ENCODE results near the gene NPAS3. TPM values are rescaled to one million over a fixed set of nuclear protein-coding genes. Genes with fewer than 3 reads are reported as not detected.

Gene NPAS3
- total RNA-seq, 2 experiments from 2014 or later: not detected

GRCh38 chr14:33675415-33676130 is 736.9 kb downstream of the NPAS3 start:
- H3K4me3 ChIP-seq (ENCODE audit: low read depth, low read length, poor library complexity, severe bottlenecking): no peak overlapping the region
- intact Hi-C loops (cut with micrococcal nuclease; ENCODE audit: unreplicated experiment): loop anchor here (5.0 kb wide), 1 partner anchor 117 kb away; no protein-coding TSS in a partner anchor
- H3K27ac ChIP-seq (ENCODE audit: low read depth, low read length, poor library complexity, severe bottlenecking): no peak overlapping the region
- no peaks in the 10 kb centered on the region for H3K9me3 ChIP-seq (ENCODE audit: low read length)
- DNase-seq (ENCODE audit: low spot score): no peak
- H3K4me1 ChIP-seq (ENCODE audit: insufficient read depth, low read length, poor library complexity, severe bottlenecking): no peaks in the 10 kb centered on the region
- H3K9me2 ChIP-seq (ENCODE audit: insufficient read depth, low read length): no peaks in the 10 kb centered on the region
- no TSS peak for BruUV-seq (replicated peaks)
- ChIA-PET POLR2A (no interaction called here), CTCF (ENCODE audit: unreplicated experiment) (no interaction called here)
- H3K36me3 ChIP-seq (ENCODE audit: insufficient read depth, low read length): no peaks in the 10 kb centered on the region
- TF ChIP-seq EZH2phosphoT487 (IDR thresholded peaks at IDR 0.05; ENCODE audit: borderline replicate concordance, low read depth, low read length) (no peak), CTCF (conservative IDR thresholded peaks at IDR 0.05; ENCODE audit: low read length) (no peak)
- H4K20me1 ChIP-seq (ENCODE audit: insufficient read depth, low read length): no peaks in the 10 kb centered on the region
- no peaks in the 10 kb centered on the region for H3K79me2 ChIP-seq (ENCODE audit: insufficient read depth, low read depth, low read length)
- no peak overlapping the region for H2AFZ ChIP-seq (ENCODE audit: low read length)
- H3K4me2 ChIP-seq (ENCODE audit: low read length): no peak overlapping the region

- Histone ChIP-seq H4K20me1 (ENCODE audit: insufficient read depth, low read length) (no peaks in the 10 kb centered on the region), H3K27ac (ENCODE audit: low read depth, low read length, poor library complexity, severe bottlenecking) (no peak overlapping the region), H3K36me3 (ENCODE audit: insufficient read depth, low read length) (no peaks in the 10 kb centered on the region), H3K4me3 (ENCODE audit: low read depth, low read length, poor library complexity, severe bottlenecking) (no peak overlapping the region), H3K4me2 (ENCODE audit: low read length) (no peak overlapping the region), H2AFZ (ENCODE audit: low read length) (no peak overlapping the region), H3K4me1 (ENCODE audit: insufficient read depth, low read length, poor library complexity, severe bottlenecking) (no peaks in the 10 kb centered on the region), H3K9me2 (ENCODE audit: insufficient read depth, low read length) (no peaks in the 10 kb centered on the region), H3K9me3 (ENCODE audit: low read length) (no peaks in the 10 kb centered on the region), H3K79me2 (ENCODE audit: insufficient read depth, low read depth, low read length) (no peaks in the 10 kb centered on the region)
- no TSS peak for BruUV-seq (replicated peaks)
- peak; percentile 52; the same call in 1 of the 2 replicates for TF ChIP-seq CTCF (conservative IDR thresholded peaks at IDR 0.05; ENCODE audit: low read length)
- no peak for TF ChIP-seq EZH2phosphoT487 (IDR thresholded peaks at IDR 0.05; ENCODE audit: borderline replicate concordance, low read depth, low read length)
- POLR2A ChIA-PET: interaction anchor here (0.6 kb wide), 1 partner anchor 27 kb away, joined by 4 read pairs; no protein-coding TSS in a partner anchor
- no peak for DNase-seq (ENCODE audit: low spot score)
- CTCF ChIA-PET (ENCODE audit: unreplicated experiment): no interaction called here
- intact Hi-C loops (cut with micrococcal nuclease; ENCODE audit: unreplicated experiment): loop anchor here (5.0 kb wide), 1 partner anchor 116 kb away; no protein-coding TSS in a partner anchor
These were observed 737.5 kb downstream of the NPAS3 start for GRCh38 chr14:33676135-33676566.

GRCh38 chr14:33676891-33677290 is 738.2 kb downstream of the NPAS3 start:
- no peaks in the 10 kb centered on the region for H3K79me2 ChIP-seq (ENCODE audit: insufficient read depth, low read depth, low read length)
- CTCF ChIA-PET (ENCODE audit: unreplicated experiment): no interaction called here
- H3K36me3 ChIP-seq (ENCODE audit: insufficient read depth, low read length): no peaks in the 10 kb centered on the region
- BruUV-seq (replicated peaks): no TSS peak
- intact Hi-C loops (cut with micrococcal nuclease; ENCODE audit: unreplicated experiment): loop anchor here (5.0 kb wide), 1 partner anchor 115 kb away; no protein-coding TSS in a partner anchor
- no peaks in the 10 kb centered on the region for H3K9me2 ChIP-seq (ENCODE audit: insufficient read depth, low read length)
- H3K9me3 ChIP-seq (ENCODE audit: low read length): no peaks in the 10 kb centered on the region
- DNase-seq (ENCODE audit: low spot score): no peak
- no peaks in the 10 kb centered on the region for H4K20me1 ChIP-seq (ENCODE audit: insufficient read depth, low read length)
- no peak overlapping the region for H3K4me2 ChIP-seq (ENCODE audit: low read length)
- H3K4me3 ChIP-seq (ENCODE audit: low read depth, low read length, poor library complexity, severe bottlenecking): no peak overlapping the region
- no peak overlapping the region for H3K27ac ChIP-seq (ENCODE audit: low read depth, low read length, poor library complexity, severe bottlenecking)
- TF ChIP-seq CTCF (conservative IDR thresholded peaks at IDR 0.05; ENCODE audit: low read length) (no peak), EZH2phosphoT487 (IDR thresholded peaks at IDR 0.05; ENCODE audit: borderline replicate concordance, low read depth, low read length) (no peak)
- POLR2A ChIA-PET: interaction anchor here (0.6 kb wide), 1 partner anchor 26 kb away, joined by 4 read pairs; no protein-coding TSS in a partner anchor
- no peak overlapping the region for H2AFZ ChIP-seq (ENCODE audit: low read length)
- no peaks in the 10 kb centered on the region for H3K4me1 ChIP-seq (ENCODE audit: insufficient read depth, low read length, poor library complexity, severe bottlenecking)
